Hematopoietic multipotent progenitor cell treated with erythropoietin and hydrocortisone succinate and interleukin-3 and kit ligand, for 15 days (in vitro differentiated cells): ENCODE measurements around the gene CDH13.

Source experiments
- DNase-seq: peaks from one replicate; pipeline ENCODE4 v3.0.0-alpha.2; 2015; ENCODE audit warnings: low spot score

The CDH13 gene

DNA sequence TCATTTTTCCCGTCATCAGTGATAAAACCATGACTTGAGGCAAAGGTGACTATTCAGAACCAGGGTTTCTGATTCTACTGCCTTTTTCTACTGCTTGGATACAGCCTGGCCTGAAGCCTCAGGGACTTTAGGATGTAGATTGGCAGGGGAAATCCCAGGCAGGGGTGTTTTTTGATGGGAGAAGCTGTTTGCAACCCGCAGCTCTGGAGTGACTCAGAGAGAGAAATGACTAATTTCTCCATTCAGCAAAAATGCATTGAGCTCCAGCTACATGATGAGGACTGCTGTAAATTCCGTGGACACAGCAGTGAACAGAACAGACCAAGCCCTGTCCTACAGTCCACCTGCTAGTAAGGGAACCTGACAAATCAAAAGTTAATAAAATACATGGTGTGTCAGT is 560.6 kb downstream of the CDH13 start:
- no peak for DNase-seq

DNA sequence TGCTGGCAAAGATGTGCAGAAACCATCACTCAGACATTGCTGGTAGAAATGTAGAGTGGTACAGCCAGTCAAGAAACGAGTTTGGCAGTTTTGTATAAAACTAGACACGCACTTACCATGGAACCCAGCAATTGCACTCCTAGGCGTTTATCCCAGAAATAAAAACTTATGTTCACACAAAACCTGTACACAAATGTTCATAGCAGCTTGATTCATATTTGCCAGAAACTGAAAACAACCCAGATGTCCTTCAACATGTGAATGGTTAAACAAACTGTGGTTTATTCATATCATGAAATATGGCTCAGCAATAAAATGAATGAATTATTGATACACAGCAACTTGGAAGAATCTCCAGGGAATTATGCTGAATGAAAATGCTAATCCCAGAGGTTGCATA is 570.0 kb downstream of the CDH13 start:
- no peak for DNase-seq

DNA sequence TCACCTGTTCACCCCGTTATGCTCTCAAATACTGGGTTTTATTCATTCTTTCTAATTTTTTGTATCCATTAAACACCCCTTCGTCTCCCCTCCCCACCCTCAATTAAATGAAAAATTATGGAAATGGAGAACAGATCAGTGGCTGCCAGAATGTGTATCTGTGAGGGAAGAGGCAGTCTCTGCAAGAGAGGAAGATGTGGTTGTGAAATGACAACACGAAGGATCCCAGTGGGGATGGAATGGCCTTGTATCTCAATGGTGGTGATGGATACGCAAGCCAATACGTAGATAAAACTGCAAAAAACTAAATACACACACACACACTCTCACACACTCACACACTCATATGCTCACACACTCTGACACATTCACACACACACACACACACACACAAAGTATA is 570.7 kb downstream of the CDH13 start:
- no peak for DNase-seq

DNA sequence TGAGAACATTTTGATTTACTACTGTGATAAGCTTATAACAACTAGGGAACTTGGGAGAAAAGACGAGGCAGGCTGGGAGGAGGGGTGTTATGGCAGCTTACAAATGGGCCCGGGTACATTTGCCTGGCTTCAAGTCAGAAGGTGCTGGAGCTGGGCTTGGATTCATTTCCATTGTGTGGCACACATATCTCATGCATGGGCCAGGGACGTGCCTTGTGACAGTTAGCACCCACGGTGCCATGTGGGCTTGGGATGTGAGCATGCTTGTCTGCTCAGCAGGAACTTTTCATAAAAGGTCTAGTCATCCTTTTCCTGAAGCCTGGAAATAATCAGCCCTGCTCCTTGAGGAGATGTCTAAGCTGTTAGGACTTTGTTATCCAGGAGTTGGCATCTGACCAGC is 572.2 kb downstream of the CDH13 start:
- DNase-seq = no peak

DNA sequence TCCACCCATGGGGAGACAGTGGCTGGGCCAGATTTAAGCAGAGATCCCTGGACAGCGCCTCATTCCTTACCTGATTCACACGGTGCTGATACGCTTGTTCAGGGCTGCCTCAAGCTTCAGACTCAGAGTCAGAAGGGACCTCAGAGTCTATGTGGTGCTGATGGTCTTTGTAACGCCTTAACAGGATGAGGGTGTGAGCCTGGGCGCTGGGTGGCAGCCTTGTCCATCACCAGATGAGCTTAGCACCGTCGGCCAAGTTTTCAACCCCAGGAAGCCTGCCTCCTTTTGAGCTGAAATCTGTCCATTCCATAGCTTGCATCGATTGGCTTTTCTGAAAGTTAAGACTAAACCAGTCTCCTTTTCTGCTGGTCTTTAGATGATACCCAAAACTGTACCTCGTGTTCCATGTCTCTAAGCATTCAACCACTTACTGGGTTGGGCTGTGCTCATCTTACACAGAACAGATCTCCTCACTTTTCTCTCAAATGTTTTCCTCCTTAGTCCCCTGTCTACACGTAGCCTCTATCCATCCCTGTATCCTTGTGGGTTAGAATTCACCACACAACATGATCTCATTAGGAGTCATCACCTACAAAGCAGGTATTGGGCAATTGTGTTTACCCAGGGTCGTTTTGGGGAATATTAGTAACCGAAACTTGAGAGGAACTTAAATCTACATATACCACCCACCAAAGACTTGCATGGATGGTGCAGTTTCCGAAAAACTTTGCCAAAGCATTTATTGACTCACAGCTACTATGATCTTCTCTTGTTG is 573.4 kb downstream of the CDH13 start:
- no peak for DNase-seq

DNA sequence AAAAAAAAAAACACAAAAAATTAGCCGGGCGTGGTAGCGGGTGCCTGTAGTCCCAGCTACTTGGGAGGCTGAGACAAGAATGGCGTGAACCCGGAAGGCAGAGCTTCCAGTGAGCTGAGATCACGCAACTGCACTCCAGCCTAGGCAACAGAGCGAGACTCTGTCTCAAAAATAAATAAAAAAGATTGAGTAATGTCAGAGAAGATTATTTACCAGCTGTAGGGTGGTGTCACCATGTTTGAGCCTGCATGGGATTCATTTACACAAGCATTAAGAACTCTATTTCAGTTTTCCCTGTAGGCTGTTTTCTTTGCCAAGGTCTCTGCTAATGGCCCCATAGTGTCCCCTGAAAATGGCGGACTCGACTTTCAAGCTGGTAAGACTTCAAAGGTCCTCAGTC is 575.0 kb downstream of the CDH13 start:
- DNase-seq = no peak

DNA sequence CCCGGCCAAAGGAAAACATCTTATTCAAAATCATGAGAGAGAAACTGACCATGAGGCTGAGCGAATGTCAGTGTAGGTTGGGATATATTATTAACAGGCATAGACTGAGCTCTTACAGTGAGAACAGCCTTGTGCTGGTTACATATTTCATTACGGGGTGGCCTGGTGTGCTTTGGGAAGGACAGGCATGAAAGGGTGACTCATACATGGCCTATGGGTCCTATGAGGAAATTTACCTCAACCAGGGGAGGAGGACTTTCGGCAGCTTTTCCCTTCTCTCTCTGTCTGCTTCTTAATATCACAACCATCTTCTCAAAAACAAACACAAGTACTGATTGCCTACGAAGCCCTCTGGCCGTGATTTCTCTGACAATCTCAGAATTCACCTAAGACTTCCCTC is 579.1 kb downstream of the CDH13 start:
- DNase-seq = no peak

DNA sequence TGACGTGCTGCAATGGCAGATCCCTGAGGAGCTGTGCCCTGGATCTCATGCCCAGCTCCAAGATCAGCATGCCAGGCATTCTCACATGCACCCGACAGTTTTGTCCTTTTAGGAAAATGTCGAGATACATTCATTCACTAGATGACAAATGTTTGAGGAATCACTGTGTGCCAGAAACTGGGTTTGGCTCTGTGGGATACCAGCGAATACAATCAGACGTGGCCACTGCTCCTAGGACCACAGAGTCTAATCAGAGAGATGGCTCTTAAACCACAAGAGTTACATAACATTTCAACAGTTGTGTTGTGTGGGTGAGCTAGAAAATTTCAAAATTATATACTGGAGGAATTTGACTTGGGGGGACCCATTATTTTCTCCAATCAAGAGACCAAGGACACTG is 579.7 kb downstream of the CDH13 start:
- DNase-seq = no peak

DNA sequence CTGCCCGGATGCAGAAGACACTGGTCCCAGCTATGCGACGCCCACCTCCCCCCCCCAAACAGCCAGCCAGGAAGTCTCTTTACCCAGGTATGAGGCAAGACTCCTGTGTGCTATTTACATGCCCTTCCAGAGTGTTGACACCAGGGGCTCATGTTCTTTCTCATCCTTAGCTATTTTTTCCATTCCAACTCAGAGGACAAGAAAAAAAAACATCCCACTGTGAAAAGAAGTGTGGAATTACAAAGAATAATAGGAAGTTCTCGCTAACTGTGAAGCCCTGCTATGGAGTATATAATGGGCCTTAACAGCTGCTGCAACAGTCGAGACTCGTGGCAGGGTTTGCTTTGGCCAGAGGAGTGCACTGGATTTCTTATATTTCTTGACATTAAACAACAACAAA is 584.9 kb downstream of the CDH13 start:
- no peak for DNase-seq

DNA sequence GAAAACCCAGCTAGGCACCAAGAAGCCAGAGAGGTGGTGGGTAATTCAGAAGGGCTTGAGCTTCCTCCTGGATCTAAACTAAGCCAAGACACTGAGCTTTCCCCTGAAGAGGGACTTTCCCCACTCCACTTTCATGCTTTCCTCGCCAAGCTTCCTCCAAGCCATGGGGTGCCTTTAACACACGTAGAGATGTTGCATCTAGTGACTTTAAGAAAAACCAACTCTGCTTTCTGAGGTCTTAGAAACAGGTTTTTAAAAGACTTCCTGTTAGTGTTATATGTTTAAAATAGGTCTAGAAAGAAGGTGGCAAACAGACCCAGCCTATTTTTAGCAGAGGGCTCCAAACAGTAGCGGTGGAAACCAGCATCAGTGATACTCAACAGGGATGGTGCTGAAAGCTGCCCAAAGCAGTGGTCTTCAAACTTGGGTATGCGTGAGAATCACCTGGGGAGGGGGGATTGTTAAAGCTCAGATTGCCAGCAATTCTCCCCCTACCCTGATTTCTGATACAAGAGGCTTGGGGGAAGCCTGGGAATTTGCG is 585.6 kb downstream of the CDH13 start:
- no peak for DNase-seq

DNA sequence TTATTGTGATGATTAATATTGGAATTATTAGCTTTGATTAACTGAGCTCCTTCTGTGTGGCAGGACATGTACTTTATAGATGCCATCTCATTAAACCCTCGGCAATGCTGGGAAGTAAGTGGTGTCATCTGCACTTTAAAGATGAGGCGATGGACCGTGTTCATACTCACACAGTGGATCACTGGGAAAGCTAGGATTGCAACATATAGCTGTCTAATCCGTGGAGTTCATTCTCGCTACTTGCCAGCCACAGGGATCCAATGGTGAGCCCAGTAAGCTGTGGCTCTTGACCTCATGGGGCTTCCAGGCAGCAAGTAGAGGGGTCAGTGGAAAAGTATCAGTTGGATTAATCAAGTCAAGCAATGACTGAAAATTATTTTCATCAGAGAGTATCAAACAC is 587.9 kb downstream of the CDH13 start:
- DNase-seq = no peak

DNA sequence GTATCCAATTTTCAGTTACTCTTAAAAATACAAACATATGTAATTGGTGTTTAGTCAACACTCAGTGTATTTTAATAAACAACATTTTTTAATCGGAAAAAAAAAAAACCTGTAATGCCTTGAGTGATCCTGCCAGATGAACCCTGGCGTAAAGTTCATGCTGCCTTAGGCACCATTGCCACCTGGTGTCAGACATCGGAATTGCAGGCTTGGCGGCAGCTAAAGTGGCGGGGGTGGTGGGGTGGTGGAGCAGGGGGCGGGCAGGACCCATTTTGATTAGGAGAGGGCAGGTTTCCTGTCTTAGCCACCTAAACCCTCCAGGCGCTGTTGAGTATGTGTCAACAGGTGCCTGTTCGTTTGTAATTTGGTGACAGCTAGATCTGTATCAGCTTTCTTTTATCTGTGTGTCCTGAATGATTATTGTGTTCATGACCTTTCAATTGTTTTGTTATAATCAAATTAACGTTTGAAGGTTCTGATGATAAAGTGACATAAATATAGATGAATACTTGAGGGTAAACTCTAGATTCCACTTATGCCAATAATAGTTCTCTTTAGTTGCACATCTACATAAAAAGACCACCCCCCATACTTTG is 588.7 kb downstream of the CDH13 start:
- DNase-seq = peak; percentile 29

DNA sequence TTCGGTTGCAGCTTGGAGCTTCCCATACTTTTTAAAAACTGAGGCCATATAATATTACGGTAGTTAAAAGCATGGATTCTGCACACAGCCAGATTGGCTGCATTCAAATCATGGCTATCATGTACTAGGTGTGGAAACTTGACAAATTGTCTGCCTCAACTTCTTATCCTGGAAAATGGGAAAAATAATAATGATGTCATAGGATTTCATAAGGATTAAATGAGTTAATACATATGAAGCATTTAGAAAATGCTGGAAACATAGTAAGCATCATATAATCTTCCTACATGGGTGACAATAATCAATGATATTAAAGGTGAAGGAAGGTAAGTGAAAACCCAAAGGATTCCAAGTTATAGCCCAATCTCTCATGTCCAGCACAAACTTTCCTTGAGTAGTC is 592.5 kb downstream of the CDH13 start:
- no peak for DNase-seq

DNA sequence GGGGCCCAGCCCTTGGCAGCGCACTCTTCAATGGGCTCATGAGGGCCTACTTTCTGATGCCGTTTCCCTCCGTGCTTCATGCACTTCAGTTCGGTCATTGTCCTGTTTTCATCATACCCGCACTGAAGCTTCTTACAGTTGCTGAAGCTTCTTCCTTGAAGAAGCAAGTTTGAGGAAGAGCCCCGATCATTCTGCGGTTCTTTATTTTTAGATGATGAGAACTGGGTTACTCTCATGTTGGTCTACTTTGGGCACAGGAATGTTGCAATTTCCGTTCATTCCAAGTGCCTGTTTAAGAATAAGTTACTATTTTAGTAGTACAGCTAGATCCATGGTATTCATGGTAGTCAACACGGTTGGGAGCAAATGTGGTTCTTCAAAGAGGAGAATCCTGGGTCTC is 593.3 kb downstream of the CDH13 start:
- DNase-seq = no peak

DNA sequence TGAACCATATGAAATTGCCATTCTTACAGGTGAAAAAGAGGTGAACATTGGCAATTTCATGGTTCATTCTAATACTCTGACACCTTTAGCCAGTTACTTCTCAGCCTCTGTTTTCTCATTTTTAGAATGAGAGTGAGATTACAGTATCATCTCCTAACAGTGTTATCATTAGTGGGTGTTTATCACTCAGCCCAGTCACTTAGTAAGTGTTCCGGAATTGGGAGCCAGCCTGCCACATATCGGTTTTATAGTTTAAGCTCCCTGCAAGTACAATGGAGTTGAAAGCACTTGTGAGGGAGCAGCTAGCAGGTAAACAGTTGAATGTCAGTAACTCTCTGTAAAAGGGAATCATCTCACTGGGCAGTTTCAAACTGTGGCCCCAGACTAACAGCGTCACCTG is 597.9 kb downstream of the CDH13 start:
- no peak for DNase-seq

DNA sequence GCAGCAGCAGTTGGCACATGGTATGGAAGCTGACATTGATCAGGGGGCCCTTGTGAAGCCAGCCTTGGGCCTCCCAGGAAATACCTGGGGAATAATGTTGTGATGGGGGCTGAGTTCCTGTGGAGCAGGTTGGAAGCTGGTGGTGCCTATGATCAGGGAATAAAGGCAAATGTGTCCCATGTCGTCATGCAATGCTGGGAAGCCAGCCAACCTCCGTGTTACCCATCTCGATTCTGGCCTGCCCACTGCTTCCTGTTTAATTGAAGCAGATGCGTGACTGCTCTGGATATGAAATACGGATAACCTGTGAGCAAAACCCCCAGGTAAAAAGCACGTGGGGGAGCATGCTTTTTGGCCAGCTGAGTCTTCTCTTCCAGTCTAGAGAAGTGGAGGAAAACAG is 600.6 kb downstream of the CDH13 start:
- no peak for DNase-seq

DNA sequence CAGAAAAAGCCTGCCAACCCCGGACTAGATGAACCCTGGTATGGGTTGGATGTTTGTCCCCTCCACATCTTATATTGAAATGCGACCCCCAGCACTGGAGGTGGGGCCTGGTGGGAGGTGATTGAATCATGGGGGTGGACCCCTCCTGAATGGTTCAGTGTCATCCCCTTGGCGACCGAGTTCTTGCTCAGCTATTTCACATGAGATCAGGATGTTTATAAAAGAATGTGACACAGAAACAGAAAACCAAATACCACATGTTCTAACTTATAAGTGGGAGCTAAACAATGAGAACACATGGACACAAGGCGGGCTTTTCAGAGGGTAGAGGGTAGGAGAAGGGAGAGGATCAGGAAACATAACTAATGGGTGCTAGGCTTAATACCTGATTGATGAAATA is 605.0 kb downstream of the CDH13 start:
- DNase-seq = no peak

DNA sequence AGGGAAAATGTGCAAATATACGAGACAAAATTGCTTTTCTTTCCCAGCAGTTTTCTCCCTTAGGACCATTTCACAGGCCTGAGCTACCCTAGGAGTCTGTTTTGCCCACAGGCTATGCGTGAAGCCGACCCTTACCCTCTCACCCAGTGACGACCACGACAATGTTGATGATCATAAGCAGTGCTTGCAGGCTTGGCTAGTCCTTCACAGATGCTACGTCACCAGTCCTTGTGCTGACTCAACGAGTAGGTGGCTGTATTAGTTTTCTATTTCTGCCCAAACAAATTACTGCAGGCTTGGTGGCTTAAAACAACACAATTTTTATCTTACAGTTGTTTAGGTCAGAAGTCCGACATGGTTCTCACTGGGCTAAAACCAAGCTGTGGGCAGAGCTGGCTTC is 606.4 kb downstream of the CDH13 start:
- DNase-seq = no peak

DNA sequence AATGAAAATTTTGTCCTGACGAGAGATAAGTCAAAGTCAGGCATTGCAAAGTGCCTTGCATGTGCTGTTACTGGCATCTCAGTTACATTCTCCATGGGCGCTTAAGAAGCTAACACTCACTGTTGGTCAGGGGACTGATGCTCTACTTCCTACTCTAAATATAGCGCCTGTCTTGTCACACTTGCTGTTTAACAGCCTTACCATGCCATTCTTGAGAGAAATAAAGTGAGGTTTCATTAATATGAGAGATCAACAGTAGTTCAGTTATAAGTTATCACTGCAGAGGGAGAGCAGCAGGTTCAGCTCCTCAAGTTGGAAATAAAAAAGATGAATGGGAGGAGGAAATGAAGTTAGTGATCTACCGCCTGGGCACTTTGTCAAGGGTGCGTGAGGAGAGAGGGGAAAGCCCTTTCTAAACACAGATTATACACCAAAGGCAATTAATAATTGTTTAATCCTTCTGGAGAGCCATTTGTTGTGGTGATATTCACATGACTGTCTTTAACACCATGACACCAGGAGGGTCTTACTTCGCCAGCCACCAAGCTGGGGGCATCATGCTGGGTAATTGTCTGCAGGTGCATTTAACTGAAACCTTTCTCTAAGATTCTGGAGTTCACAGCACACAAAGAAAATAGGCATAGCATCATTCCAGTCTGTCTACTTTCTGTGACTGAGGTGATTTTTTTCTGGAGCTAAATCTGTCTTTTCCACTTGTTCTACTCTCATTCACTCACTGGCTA is 612.4 kb downstream of the CDH13 start:
- no peak for DNase-seq

DNA sequence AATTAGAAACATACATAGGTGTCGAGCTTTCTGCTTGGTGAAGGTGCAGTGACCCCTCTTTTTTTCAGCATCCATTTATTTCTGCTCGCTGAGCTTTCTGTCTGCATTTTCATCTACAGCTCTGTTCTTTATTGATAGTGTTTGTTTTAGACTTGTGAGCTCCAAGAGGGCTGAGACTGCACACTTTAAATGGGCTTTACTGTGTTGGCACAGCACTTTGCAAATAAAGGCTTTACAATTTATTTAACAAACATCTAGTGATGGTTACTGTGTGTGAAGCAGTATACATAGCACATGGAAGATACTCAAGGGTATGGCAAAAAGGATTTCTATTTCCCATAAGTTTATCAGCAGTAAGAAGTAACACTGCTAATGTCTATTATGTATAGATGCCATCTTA is 617.3 kb downstream of the CDH13 start:
- DNase-seq = no peak

DNA sequence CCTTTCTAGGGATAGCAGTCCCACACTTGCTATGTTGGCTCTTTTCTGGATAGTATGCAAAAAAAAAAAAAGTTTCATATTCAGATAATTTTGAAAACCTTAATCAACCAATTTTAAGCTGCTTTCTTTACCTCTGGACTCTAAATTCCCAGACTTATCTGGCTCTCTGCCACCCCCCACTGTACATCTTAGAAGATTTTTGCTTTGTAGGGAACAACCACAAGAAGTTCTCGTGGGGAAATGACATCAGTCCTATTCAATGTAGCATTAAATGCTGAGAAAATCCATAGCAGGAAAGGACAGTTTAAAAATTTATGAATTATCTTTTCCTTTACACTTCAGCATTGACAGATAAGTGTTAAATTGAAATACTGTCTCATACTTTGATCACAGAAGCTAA is 618.3 kb downstream of the CDH13 start:
- DNase-seq = no peak

DNA sequence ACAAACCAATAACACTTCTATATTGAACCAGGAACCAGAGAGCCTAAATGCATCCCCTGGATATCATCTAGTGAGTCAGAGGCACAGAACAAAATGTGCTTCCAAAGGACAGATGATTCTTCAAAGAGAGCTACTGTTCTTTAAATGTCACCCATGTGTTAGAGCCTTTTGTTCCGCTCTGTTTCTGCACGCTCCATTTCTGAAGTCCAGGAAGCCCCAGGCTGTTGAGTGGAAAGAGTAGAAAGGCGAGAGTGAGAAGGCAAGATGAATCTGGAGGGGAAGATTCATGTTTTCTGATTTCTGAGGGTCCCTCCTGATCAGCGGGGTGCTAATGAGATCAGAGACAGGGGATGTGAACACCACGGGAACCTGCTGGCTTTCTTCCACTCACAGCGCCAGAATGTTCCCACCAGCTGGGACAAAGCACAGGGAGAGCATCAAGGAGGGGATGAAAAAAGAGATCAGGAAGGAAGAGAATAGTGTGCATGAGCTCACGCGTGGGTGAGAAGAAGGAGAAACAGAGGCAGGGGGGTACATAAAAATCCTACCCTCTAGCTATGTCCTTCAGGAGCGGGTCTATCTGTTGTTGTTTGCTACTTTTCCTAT is 621.1 kb downstream of the CDH13 start:
- DNase-seq = no peak
